Urinary bladder (tissue), 4 donors: ENCODE measurements around the gene STAT4. TPM values are rescaled to one million over a fixed set of nuclear protein-coding genes. Genes with fewer than 3 reads are reported as not detected.
A peak's percentile ranks its signal among the peaks of the same experiment; 100 is the strongest.

ENCODE experiments used
- DNase-seq: peaks from one replicate; pipeline ENCODE4 v3.0.0-alpha.2; 2015; ENCODE audit errors: extremely low spot score
- H3K27ac ChIP-seq: one replicate; pipeline ENCODE4 v1.5.1; 2013; ENCODE audit warnings: low read depth, mild to moderate bottlenecking, moderate library complexity
- H3K36me3 ChIP-seq: one replicate; pipeline ENCODE4 v1.6.1; 2013; ENCODE audit warnings: mild to moderate bottlenecking, moderate library complexity; ENCODE audit not compliant: insufficient read depth
- H3K4me1 ChIP-seq: one replicate; pipeline ENCODE4 v1.6.1; 2013; ENCODE audit warnings: mild to moderate bottlenecking, moderate library complexity; ENCODE audit not compliant: insufficient read depth
- H3K4me3 ChIP-seq: one replicate; pipeline ENCODE4 v1.5.1; 2013; ENCODE audit warnings: low read depth, low read length
- WGBS: extraction: QIAGEN DNeasy Blood & Tissue Kit; methylation state at CpG from one replicate; pipeline ENCODE4 v1.1.7; 2013; 5-methylcytosine and 5-hydroxymethylcytosine counted together
- polyA plus RNA-seq: library from polyadenylated mRNA; stranded (reverse); fragments of 200-250 nt; gene quantifications from one replicate; pipeline ENCODE4 v1.2.3, GENCODE V29; 2013
- total RNA-seq: library from RNA; depleted of rRNA; stranded (reverse); fragments of >200 nt; gene quantifications from one replicate; pipeline ENCODE4 v1.2.3, GENCODE V29; 2014
- donor health status: healthy with polysubstance abuse.
- donor health status: healthy.

The STAT4 gene
- total and polyA plus RNA-seq, 2 donors = 0.80 to 7.1 TPM

- DNase-seq = no peak
- Histone ChIP-seq H3K4me1 (no peaks in the 10 kb centered on the region), H3K4me3 (no peak overlapping the region), H3K36me3 (no peaks in the 10 kb centered on the region), H3K27ac (no peak overlapping the region)
- WGBS = 78% methylated on average over 10 of the region's 10 CpGs
Observed at GRCh38 chr2:191029280-191029950, 121.4 kb downstream of the STAT4 start.

DNA sequence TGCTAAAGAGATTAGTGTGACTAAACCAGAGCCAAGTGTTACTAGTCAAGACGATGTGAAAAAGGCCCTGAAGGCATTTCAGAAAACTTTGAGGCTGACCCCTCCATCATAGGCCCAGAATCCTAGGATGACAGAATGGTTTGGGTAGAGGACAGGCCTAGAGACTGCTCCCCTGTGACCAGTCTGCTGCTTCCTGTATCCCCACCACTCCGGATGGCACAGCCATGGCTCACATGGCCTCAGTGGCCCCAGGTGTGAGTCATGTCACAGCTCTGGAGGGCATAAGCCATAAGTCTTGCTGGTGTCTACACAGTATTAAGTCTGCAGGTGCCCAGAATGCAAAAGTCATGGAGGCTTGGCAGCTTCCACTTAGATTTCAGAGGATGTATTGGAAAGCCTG, 124.4 kb downstream of the STAT4 start:
- WGBS = 41% methylated on average over 2 of the region's 2 CpGs
- Histone ChIP-seq H3K36me3 (no peaks in the 10 kb centered on the region), H3K4me1 (no peaks in the 10 kb centered on the region), H3K27ac (no peak overlapping the region), H3K4me3 (no peak overlapping the region)
- no peak for DNase-seq

- Histone ChIP-seq H3K27ac (no peak overlapping the region), H3K4me1 (no peaks in the 10 kb centered on the region), H3K36me3 (no peaks in the 10 kb centered on the region), H3K4me3 (no peak overlapping the region)
- no peak for DNase-seq
- 71% methylated on average over 1 of the region's 1 CpG for WGBS
Observed at GRCh38 chr2:191025135-191025534, 125.7 kb downstream of the STAT4 start.

DNA sequence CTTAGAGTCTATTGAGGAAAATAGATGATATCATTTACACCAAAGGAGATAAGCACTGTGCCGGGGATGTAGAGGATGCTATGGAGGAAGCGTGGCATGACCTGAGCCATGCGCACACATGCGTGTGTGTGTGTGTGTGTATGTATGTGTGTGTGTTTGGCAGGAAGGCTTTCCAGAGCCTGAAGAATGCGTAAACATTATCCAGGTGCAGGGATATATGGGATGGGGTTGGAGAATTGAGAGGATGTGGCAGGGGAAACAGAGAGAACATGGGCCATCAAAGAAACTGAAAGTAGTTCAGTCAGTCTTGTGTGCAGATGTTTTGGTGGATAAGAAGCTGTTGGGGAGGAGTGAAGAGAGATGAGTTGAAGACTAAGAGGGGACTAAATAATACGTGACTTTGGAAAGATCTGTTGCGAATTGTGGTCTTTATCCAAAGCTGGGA, 127.5 kb downstream of the STAT4 start:
- 85% methylated on average over 7 of the region's 7 CpGs for WGBS
- Histone ChIP-seq H3K27ac (no peak overlapping the region), H3K4me1 (no peaks in the 10 kb centered on the region), H3K4me3 (no peak overlapping the region), H3K36me3 (no peaks in the 10 kb centered on the region)
- DNase-seq = no peak

DNA sequence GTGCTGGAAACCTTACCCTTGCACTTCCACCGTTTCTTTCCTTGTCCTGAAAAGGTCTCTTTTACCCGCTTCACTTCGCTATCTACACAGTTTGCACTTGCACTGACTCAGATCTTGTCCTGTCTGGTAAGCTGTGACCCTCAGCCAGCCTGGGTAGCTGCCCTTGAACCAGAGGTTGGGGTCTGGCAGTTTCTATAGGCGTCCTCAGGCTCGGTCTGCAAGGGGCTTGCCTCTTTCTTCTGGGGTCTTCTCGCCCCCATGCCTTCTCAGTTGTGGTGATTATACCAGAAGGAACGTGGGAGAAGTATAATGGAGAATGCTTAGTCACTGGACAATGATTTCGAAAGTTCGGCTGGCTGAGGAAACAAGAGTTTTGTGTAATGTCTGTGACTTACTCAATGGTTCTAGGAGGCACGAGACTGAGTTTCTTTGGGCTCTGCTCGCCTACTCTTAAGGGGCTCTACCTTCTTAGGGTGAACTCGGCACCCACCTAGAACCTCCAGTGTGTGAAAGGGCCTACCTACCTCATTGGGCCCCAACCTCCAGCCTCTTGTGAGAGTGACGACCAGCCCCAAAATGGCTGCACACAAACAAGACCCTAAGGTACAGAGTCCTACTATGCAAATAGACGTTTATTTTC, 129.9 kb downstream of the STAT4 start:
- H3K36me3 ChIP-seq = no peaks in the 10 kb centered on the region
- no peak for DNase-seq
- peak overlapping the region; percentile 32 for H3K27ac ChIP-seq
- no peaks in the 10 kb centered on the region for H3K4me1 ChIP-seq
- H3K4me3 ChIP-seq = peak overlapping the region; percentile 65
- WGBS = 33% methylated on average over 14 of the region's 14 CpGs

GRCh38 chr2:191020221-191020741, 130.5 kb downstream of the STAT4 start:
- peak overlapping the region; percentile 65 for H3K4me3 ChIP-seq
- no peaks in the 10 kb centered on the region for H3K36me3 ChIP-seq
- peak; percentile 85 for DNase-seq
- under 1% methylated on average over 59 of the region's 59 CpGs for WGBS
- H3K4me1 ChIP-seq = no peaks in the 10 kb centered on the region
- peak overlapping the region; percentile 32 for H3K27ac ChIP-seq

DNA sequence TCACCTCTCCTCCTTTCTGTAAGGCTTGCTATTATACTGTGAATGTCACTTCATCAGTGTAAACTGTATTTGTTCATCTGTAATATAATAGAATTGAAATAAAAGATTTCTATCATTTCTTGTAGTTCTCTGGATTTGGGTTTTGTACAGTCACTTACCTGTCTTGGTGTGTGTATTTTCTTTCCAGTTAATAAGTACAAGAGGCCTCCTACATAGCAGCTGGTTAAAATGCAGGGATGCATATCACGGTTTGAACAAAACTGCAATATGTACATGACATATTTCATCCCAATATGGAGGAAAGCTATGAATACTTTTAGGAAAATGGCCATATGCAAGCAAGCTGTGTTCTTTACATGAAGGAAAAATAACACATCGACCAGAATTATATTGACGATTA, 131.4 kb downstream of the STAT4 start:
- H3K36me3 ChIP-seq = no peaks in the 10 kb centered on the region
- no peak overlapping the region for H3K4me3 ChIP-seq
- 94% methylated on average over 3 of the region's 3 CpGs for WGBS
- H3K4me1 ChIP-seq = no peaks in the 10 kb centered on the region
- no peak overlapping the region for H3K27ac ChIP-seq
- no peak for DNase-seq

- Histone ChIP-seq H3K36me3 (no peaks in the 10 kb centered on the region), H3K4me3 (no peak overlapping the region), H3K4me1 (no peaks in the 10 kb centered on the region), H3K27ac (no peak overlapping the region)
- 91% methylated on average over 3 of the region's 3 CpGs for WGBS
- no peak for DNase-seq
Observed at GRCh38 chr2:191018643-191019119, 132.1 kb downstream of the STAT4 start.

GRCh38 chr2:191018048-191018447, 132.7 kb downstream of the STAT4 start:
- Histone ChIP-seq H3K27ac (no peak overlapping the region), H3K4me3 (no peak overlapping the region), H3K4me1 (no peaks in the 10 kb centered on the region), H3K36me3 (no peaks in the 10 kb centered on the region)
- no peak for DNase-seq
- WGBS = 89% methylated on average over 1 of the region's 1 CpG

DNA sequence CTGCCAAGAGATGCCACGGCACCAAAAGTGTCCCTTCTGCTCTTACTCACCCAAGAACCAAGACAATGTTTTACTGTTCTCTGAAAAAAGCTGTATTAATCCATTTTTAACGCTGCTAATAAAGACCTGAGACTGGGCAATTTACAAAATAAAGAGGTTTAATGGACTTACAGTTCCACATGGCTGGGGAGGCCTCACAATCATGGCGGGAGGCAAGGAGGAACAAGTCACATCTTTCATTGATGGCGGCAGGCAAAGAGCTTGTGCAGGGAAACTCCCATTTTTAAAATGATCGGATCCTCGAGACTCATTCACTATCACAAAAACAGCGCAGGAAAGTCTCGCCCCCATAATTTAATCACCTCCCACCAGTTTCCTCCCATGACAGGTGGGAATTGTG, 135.0 kb downstream of the STAT4 start:
- WGBS = 86% methylated on average over 8 of the region's 8 CpGs
- DNase-seq = no peak
- Histone ChIP-seq H3K27ac (no peak overlapping the region), H3K4me3 (no peak overlapping the region), H3K4me1 (peaks cover 1% of the 10 kb centered on the region), H3K36me3 (no peaks in the 10 kb centered on the region)

DNA sequence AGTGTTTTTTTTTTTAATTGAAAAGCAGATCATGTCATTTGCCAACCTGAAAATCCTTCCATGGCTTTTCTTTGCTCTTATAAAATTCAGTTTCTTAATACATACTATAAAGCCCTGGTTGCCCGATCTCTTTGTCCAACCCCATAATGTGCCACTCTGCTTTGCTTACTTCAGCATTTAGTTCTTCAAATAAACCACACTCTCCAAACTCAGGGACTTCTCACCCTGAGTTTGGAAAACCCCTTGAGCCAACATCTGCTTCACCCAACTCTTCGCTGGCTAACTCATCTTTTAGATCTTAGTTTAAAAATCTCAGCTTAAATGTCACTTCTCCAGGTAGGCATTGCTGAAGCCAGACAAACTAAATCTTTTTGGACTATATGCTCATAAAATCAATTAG, 135.6 kb downstream of the STAT4 start:
- Histone ChIP-seq H3K27ac (no peak overlapping the region), H3K4me1 (peaks cover 1% of the 10 kb centered on the region), H3K4me3 (no peak overlapping the region), H3K36me3 (no peaks in the 10 kb centered on the region)
- 93% methylated on average over 2 of the region's 2 CpGs for WGBS
- DNase-seq = no peak

GRCh38 chr2:191014653-191015020, 136.2 kb downstream of the STAT4 start:
- no peak for DNase-seq
- WGBS = 52% methylated on average over 4 of the region's 4 CpGs
- Histone ChIP-seq H3K4me1 (peaks cover 1% of the 10 kb centered on the region), H3K27ac (no peak overlapping the region), H3K36me3 (no peaks in the 10 kb centered on the region), H3K4me3 (peak overlapping the region; percentile 82)

DNA sequence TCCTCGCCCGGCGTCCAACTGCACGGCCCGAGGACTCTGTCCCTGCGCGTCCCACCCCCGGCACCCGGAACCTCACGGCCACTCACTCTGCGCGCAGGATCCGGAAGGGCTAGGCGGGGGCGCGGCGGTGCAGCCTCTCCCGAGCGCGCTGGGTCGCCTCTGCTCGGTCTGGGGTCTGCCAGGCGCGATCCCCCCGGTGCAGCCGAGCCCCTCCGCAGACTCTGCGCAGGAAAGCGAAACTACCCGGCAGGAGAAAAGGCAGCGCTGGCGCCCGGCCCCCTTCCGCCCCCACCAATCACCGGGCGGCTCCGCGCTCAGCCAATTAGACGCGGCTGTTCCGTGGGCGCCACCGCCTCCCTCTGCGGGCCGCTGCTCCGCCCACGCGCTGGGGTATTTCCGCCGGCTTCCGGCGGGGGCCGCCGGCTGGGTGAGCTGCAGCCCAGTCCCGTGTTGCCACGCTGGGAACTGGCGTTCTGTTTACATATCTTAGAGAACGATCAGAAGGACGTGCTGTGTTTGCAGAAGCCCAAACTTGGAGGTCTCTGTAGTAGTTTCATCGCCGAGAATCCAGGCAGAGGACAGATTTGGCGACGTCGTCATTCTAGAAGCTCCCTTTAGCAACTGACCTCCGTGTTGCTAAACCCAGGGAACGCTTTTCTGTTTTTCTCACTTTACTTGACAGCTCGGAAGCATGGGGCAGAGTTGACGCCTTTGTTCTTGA, 136.7 kb downstream of the STAT4 start, which contains the start of gene STAT1:
TSS of gene STAT1 (minus strand) at position 240 of the 721 bp plus-strand sequence. CDS start 4,168 bp downstream, outside the sequence.
- peak; percentile 70 for DNase-seq
- under 1% methylated on average over 68 of the region's 68 CpGs for WGBS
- peak within 1 kb of the TSS; percentile 82 for H3K4me3 ChIP-seq
- H3K36me3 ChIP-seq = no peaks in the 10 kb centered on the region
- H3K4me1 ChIP-seq = peaks cover 1% of the 10 kb centered on the region
- H3K27ac ChIP-seq = peak within 1 kb of the TSS; percentile 73

GRCh38 chr2:191013682-191013931, 137.2 kb downstream of the STAT4 start:
- Histone ChIP-seq H3K4me3 (peak overlapping the region; percentile 82), H3K36me3 (no peaks in the 10 kb centered on the region), H3K27ac (peak overlapping the region; percentile 73), H3K4me1 (peaks cover 1% of the 10 kb centered on the region)
- under 1% methylated on average over 14 of the region's 14 CpGs for whole genome bisulfite sequencing
- DNase-seq = no peak
